CD8-positive, alpha-beta memory T cell (primary cell): ENCODE results near the gene ENAH. TPM values are rescaled to one million over a fixed set of nuclear protein-coding genes. Genes with fewer than 3 reads are reported as not detected.

Experiments
- CTCF ChIA-PET: fragments of 350-600 bp; sonication (Branson Sonifier 250); formaldehyde crosslinking; loops from one replicate; lab custom pipeline; 2021; ENCODE audit warnings: antibody characterized with exemption; lab: Charles Lee
- POLR2A ChIA-PET: fragments of 350-600 bp; sonication (Branson Sonifier 250); formaldehyde crosslinking; loops from one replicate; lab custom pipeline; 2021; ENCODE audit warnings: antibody characterized with exemption; lab: Charles Lee
- DNase-seq, 5 donors: peaks; one replicate each; pipeline versions ENCODE4 v3.0.0 to v3.0.0-alpha.2; 2020 to 2022; ENCODE audit warnings: mixed read lengths in 1 of 5
- H3K27ac ChIP-seq: one replicate; pipeline ENCODE4 v1.7.0; 2013; ENCODE audit warnings: low read depth, mild to moderate bottlenecking, low read length, moderate library complexity
- H3K27me3 ChIP-seq: 2 replicates; pipeline ENCODE4 v1.7.0; 2013; ENCODE audit warnings: low read length, mild to moderate bottlenecking; ENCODE audit not compliant: insufficient read depth, poor library complexity, severe bottlenecking
- H3K36me3 ChIP-seq: 2 replicates; pipeline ENCODE4 v1.7.0; 2013; ENCODE audit warnings: mild to moderate bottlenecking, low read length, moderate library complexity; ENCODE audit not compliant: insufficient read depth
- H3K4me1 ChIP-seq: 2 replicates; pipeline ENCODE4 v1.7.0; 2013; ENCODE audit warnings: mild to moderate bottlenecking, low read length, moderate library complexity; ENCODE audit not compliant: insufficient read depth
- H3K4me3 ChIP-seq: 2 replicates; pipeline ENCODE4 v1.7.0; 2013; ENCODE audit warnings: mild to moderate bottlenecking, low read length
- H3K9me3 ChIP-seq: 2 replicates; pipeline ENCODE4 v1.7.0; 2013; ENCODE audit warnings: mild to moderate bottlenecking, low read length
- H3K27ac Mint-ChIP-seq, 8 donors: one replicate each; pipeline ENCODE4 v1.8.0; 2020 to 2021; ENCODE audit warnings: mixed read lengths in 8 of 8, mild to moderate bottlenecking in 6 of 8, inconsistent platforms in 3 of 8, moderate library complexity in 3 of 8
- H3K27me3 Mint-ChIP-seq, 2 donors: one replicate each; pipeline ENCODE4 v1.8.0; 2020 to 2021; ENCODE audit warnings: mixed read lengths in 2 of 2, mild to moderate bottlenecking in 1 of 2, moderate library complexity in 1 of 2
- H3K36me3 Mint-ChIP-seq, 3 donors: one replicate each; pipeline ENCODE4 v1.8.0; 2020 to 2021; ENCODE audit warnings: mixed read lengths in 3 of 3, inconsistent platforms in 1 of 3, mild to moderate bottlenecking in 1 of 3
- H3K4me1 Mint-ChIP-seq, 3 donors: one replicate each; pipeline ENCODE4 v1.8.0; 2020 to 2021; ENCODE audit warnings: mixed read lengths in 3 of 3, inconsistent platforms in 1 of 3, mild to moderate bottlenecking in 1 of 3
- H3K4me3 Mint-ChIP-seq, 7 donors: one replicate each; pipeline ENCODE4 v1.8.0; 2020 to 2021; ENCODE audit warnings: mixed read lengths in 7 of 7, mild to moderate bottlenecking in 6 of 7, moderate library complexity in 4 of 7, inconsistent platforms in 2 of 7
- H3K9me3 Mint-ChIP-seq, 5 donors: one replicate each; pipeline ENCODE4 v1.8.0; 2020 to 2022; ENCODE audit warnings: mixed read lengths in 5 of 5, mild to moderate bottlenecking in 3 of 5, moderate library complexity in 2 of 5, inconsistent platforms in 1 of 5
- polyA plus RNA-seq: library from polyadenylated mRNA; unstranded; fragments of 300-500 nt; fragmentation: Illumina TruSeq; gene quantifications from one replicate; pipeline ENCODE4 v1.2.3, GENCODE V29; 2021
- total RNA-seq, 2 experiments: library from RNA; stranded (reverse); gene quantifications; one replicate each; pipeline ENCODE4 v1.2.3, GENCODE V29; 2021

The ENAH gene
- total and polyA plus RNA-seq, 3 experiments from 2014 or later: 0.53 TPM; not detected in 1

GRCh38 chr1:225544263-225544662 lies 108.7 kb downstream of the ENAH start:
- no peak overlapping the region for H3K4me3 ChIP-seq
- ChIA-PET POLR2A (no interaction called here), CTCF (no interaction called here)
- Mint-ChIP-seq H3K27me3 (peaks cover 3 to 5% of the 10 kb centered on the region in 2 donors), H3K4me1 (peaks cover 4 to 6% (median 5%) of the 10 kb centered on the region in 3 donors), H3K36me3 (no peaks in the 10 kb centered on the region), H3K27ac (no peak overlapping the region), H3K9me3 (no peaks in the 10 kb centered on the region), H3K4me3 (no peak overlapping the region)
- no peaks in the 10 kb centered on the region for H3K36me3 ChIP-seq
- no peaks in the 10 kb centered on the region for H3K9me3 ChIP-seq
- H3K27me3 ChIP-seq: no peaks in the 10 kb centered on the region
- H3K27ac ChIP-seq: no peak overlapping the region
- no peaks in the 10 kb centered on the region for H3K4me1 ChIP-seq
- no peak for DNase-seq

- no peak overlapping the region for H3K27ac ChIP-seq
- H3K4me1 ChIP-seq: no peaks in the 10 kb centered on the region
- H3K4me3 ChIP-seq: no peak overlapping the region
- Mint-ChIP-seq H3K9me3 (no peaks in the 10 kb centered on the region), H3K27me3 (peaks cover 7 to 14% of the 10 kb centered on the region in 2 donors), H3K4me3 (no peak overlapping the region), H3K4me1 (peaks cover 4 to 6% (median 5%) of the 10 kb centered on the region in 3 donors), H3K36me3 (no peaks in the 10 kb centered on the region), H3K27ac (no peak overlapping the region)
- POLR2A ChIA-PET: no interaction called here
- CTCF ChIA-PET: no interaction called here
- no peaks in the 10 kb centered on the region for H3K36me3 ChIP-seq
- no peak for DNase-seq
- H3K9me3 ChIP-seq: no peaks in the 10 kb centered on the region
- no peaks in the 10 kb centered on the region for H3K27me3 ChIP-seq
Observed at GRCh38 chr1:225543350-225543749, 109.6 kb downstream of the ENAH start.

GRCh38 chr1:225541383-225541782 lies 111.5 kb downstream of the ENAH start:
- CTCF ChIA-PET: no interaction called here
- peaks cover 7 to 18% of the 10 kb centered on the region in 2 donors for H3K27me3 Mint-ChIP-seq
- H3K4me3 Mint-ChIP-seq: no peak overlapping the region
- no peaks in the 10 kb centered on the region for H3K9me3 Mint-ChIP-seq
- Histone ChIP-seq H3K9me3 (no peaks in the 10 kb centered on the region), H3K4me1 (no peaks in the 10 kb centered on the region), H3K27ac (no peak overlapping the region), H3K36me3 (no peaks in the 10 kb centered on the region), H3K27me3 (no peaks in the 10 kb centered on the region), H3K4me3 (no peak overlapping the region)
- H3K4me1 Mint-ChIP-seq: no peaks in the 10 kb centered on the region
- no peaks in the 10 kb centered on the region for H3K36me3 Mint-ChIP-seq
- H3K27ac Mint-ChIP-seq: no peak overlapping the region
- no peak for DNase-seq
- POLR2A ChIA-PET: interaction anchor here (0.7 kb wide), 1 partner anchor 341 kb away, joined by 4 read pairs; no protein-coding TSS in a partner anchor

- POLR2A ChIA-PET: no interaction called here
- Histone ChIP-seq H3K27me3 (no peaks in the 10 kb centered on the region), H3K36me3 (no peaks in the 10 kb centered on the region), H3K27ac (no peak overlapping the region), H3K4me3 (no peak overlapping the region), H3K9me3 (no peaks in the 10 kb centered on the region), H3K4me1 (no peaks in the 10 kb centered on the region)
- no peaks in the 10 kb centered on the region for H3K36me3 Mint-ChIP-seq
- no peak for DNase-seq
- H3K27me3 Mint-ChIP-seq: peaks cover 9 to 29% of the 10 kb centered on the region in 2 donors
- H3K4me3 Mint-ChIP-seq: no peak overlapping the region
- H3K27ac Mint-ChIP-seq: no peak overlapping the region
- CTCF ChIA-PET: no interaction called here
- H3K9me3 Mint-ChIP-seq: no peaks in the 10 kb centered on the region
- H3K4me1 Mint-ChIP-seq: no peaks in the 10 kb centered on the region
Observed at GRCh38 chr1:225539575-225539974, 113.3 kb downstream of the ENAH start.

- POLR2A ChIA-PET: no interaction called here
- no peaks in the 10 kb centered on the region for H3K36me3 ChIP-seq
- Mint-ChIP-seq H3K4me1 (no peaks in the 10 kb centered on the region), H3K27ac (peak overlapping the region in 1 of 8 donors; percentile 8), H3K4me3 (no peak overlapping the region), H3K27me3 (peaks cover 9 to 29% of the 10 kb centered on the region in 2 donors), H3K9me3 (no peaks in the 10 kb centered on the region), H3K36me3 (no peaks in the 10 kb centered on the region)
- CTCF ChIA-PET: no interaction called here
- H3K4me3 ChIP-seq: no peak overlapping the region
- no peaks in the 10 kb centered on the region for H3K4me1 ChIP-seq
- H3K27me3 ChIP-seq: no peaks in the 10 kb centered on the region
- no peak overlapping the region for H3K27ac ChIP-seq
- no peaks in the 10 kb centered on the region for H3K9me3 ChIP-seq
- no peak for DNase-seq
Observed at GRCh38 chr1:225539069-225539468, 113.9 kb downstream of the ENAH start.

GRCh38 chr1:225537554-225538251 lies 115.2 kb downstream of the ENAH start:
- Histone ChIP-seq H3K27me3 (no peaks in the 10 kb centered on the region), H3K36me3 (no peaks in the 10 kb centered on the region), H3K27ac (no peak overlapping the region), H3K4me3 (no peak overlapping the region), H3K9me3 (no peaks in the 10 kb centered on the region), H3K4me1 (no peaks in the 10 kb centered on the region)
- DNase-seq: no peak
- ChIA-PET CTCF (no interaction called here), POLR2A (no interaction called here)
- H3K4me3 Mint-ChIP-seq: no peak overlapping the region
- peaks cover 9 to 38% of the 10 kb centered on the region in 2 donors for H3K27me3 Mint-ChIP-seq
- no peaks in the 10 kb centered on the region for H3K9me3 Mint-ChIP-seq
- no peak overlapping the region for H3K27ac Mint-ChIP-seq
- no peaks in the 10 kb centered on the region for H3K4me1 Mint-ChIP-seq
- H3K36me3 Mint-ChIP-seq: no peaks in the 10 kb centered on the region

- no peak overlapping the region for H3K27ac Mint-ChIP-seq
- Histone ChIP-seq H3K9me3 (no peaks in the 10 kb centered on the region), H3K4me3 (no peak overlapping the region), H3K36me3 (no peaks in the 10 kb centered on the region), H3K4me1 (no peaks in the 10 kb centered on the region), H3K27ac (no peak overlapping the region), H3K27me3 (no peaks in the 10 kb centered on the region)
- no peaks in the 10 kb centered on the region for H3K36me3 Mint-ChIP-seq
- no peaks in the 10 kb centered on the region for H3K4me1 Mint-ChIP-seq
- DNase-seq: no peak
- CTCF ChIA-PET: no interaction called here
- no peaks in the 10 kb centered on the region for H3K9me3 Mint-ChIP-seq
- H3K4me3 Mint-ChIP-seq: no peak overlapping the region
- H3K27me3 Mint-ChIP-seq: peaks cover 8 to 50% of the 10 kb centered on the region in 2 donors
- POLR2A ChIA-PET: no interaction called here
Observed at GRCh38 chr1:225535280-225535679, 117.6 kb downstream of the ENAH start.

- Mint-ChIP-seq H3K27me3 (peaks cover 6 to 50% of the 10 kb centered on the region in 2 donors), H3K4me1 (no peaks in the 10 kb centered on the region), H3K27ac (no peak overlapping the region), H3K9me3 (no peaks in the 10 kb centered on the region), H3K36me3 (no peaks in the 10 kb centered on the region), H3K4me3 (no peak overlapping the region)
- H3K4me3 ChIP-seq: no peak overlapping the region
- CTCF ChIA-PET: no interaction called here
- no peak for DNase-seq
- POLR2A ChIA-PET: no interaction called here
- no peaks in the 10 kb centered on the region for H3K9me3 ChIP-seq
- no peaks in the 10 kb centered on the region for H3K27me3 ChIP-seq
- no peak overlapping the region for H3K27ac ChIP-seq
- H3K36me3 ChIP-seq: no peaks in the 10 kb centered on the region
- no peaks in the 10 kb centered on the region for H3K4me1 ChIP-seq
Observed at GRCh38 chr1:225534772-225535171, 118.2 kb downstream of the ENAH start.
